ENCODE results near the gene DDX46. TPM values are rescaled to one million over a fixed set of nuclear protein-coding genes. Genes with fewer than 3 reads are reported as not detected.

DDX46 gene
- total RNA-seq, 1 donor = 29.8 TPM

DNA sequence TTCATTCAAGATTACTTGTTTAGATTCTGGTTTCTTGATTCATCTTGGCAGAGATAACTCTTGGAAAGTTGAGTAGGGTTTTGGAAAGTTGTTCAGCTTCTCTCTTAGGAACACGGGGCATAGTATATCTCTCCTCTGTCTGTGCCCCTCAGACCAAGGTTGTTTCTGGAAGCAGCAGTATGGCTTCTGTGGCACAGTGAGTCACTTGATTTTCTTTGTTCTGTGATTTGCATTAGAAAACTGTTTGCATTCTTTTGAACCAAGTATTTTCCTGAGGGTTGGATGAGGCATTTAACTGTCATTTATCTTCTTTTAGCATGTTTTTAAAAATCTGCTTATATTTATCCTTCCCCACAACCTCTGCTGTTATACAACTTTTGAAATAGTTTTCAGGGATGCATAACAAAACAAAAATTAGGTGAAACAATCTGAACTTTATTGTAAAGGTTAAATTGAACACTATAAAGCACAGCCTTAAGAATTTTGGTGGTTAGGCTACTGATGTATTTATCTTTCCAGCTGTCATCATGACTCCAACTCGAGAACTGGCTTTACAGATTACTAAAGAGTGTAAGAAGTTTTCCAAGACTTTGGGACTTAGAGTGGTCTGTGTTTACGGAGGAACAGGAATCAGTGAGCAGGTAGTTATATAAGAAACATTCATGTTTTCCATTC lies 26.5 kb downstream of the DDX46 start:
- no peak overlapping the region for H3K4me3 ChIP-seq (ENCODE audit: low read depth, low read length)
- TF ChIP-seq, protein P1, sequence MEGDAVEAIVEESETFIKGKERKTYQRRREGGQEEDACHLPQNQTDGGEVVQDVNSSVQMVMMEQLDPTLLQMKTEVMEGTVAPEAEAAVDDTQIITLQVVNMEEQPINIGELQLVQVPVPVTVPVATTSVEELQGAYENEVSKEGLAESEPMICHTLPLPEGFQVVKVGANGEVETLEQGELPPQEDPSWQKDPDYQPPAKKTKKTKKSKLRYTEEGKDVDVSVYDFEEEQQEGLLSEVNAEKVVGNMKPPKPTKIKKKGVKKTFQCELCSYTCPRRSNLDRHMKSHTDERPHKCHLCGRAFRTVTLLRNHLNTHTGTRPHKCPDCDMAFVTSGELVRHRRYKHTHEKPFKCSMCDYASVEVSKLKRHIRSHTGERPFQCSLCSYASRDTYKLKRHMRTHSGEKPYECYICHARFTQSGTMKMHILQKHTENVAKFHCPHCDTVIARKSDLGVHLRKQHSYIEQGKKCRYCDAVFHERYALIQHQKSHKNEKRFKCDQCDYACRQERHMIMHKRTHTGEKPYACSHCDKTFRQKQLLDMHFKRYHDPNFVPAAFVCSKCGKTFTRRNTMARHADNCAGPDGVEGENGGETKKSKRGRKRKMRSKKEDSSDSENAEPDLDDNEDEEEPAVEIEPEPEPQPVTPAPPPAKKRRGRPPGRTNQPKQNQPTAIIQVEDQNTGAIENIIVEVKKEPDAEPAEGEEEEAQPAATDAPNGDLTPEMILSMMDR (IDR thresholded peaks at IDR 0.05; ENCODE audit: insufficient read depth, low read depth, low read length) = no peak
- peak; percentile 60 for DNase-seq (ENCODE audit: low read depth)

- H3K4me3 ChIP-seq (ENCODE audit: low read depth, low read length) = no peak overlapping the region
- no peak for DNase-seq (ENCODE audit: low read depth)
- TF ChIP-seq, protein P1 (IDR thresholded peaks at IDR 0.05; ENCODE audit: insufficient read depth, low read depth, low read length) = no peak
Observed at GRCh38 chr5:134787692-134788091, 29.1 kb downstream of the DDX46 start.

- TF ChIP-seq, protein P1 (IDR thresholded peaks at IDR 0.05; ENCODE audit: insufficient read depth, low read depth, low read length) = no peak
- H3K4me3 ChIP-seq (ENCODE audit: low read depth, low read length) = no peak overlapping the region
- DNase-seq (ENCODE audit: low read depth) = no peak
Observed at GRCh38 chr5:134791580-134791979, 33.0 kb downstream of the DDX46 start.

DNA sequence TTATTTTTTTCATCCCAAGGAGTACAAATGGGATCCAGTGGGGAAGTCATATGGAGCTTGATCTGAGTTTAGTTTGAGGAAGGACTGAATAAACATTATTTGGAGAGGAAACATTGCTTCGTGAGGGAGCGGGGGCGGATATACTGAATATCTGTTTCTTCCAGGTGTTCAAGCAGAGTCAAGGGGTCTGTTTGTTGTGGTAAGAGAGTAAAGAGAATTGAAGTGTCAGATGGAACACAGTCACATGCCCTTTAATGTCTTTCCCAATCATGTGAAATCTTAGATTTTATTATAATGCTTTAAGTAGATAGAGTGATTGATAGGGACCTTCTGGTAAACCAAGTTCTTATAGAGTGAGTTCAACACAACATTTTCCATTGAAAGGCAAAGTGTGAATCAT lies 33.7 kb downstream of the DDX46 start:
- TF ChIP-seq, protein P1 (IDR thresholded peaks at IDR 0.05; ENCODE audit: insufficient read depth, low read depth, low read length) = no peak
- H3K4me3 ChIP-seq (ENCODE audit: low read depth, low read length) = no peak overlapping the region
- DNase-seq (ENCODE audit: low read depth) = no peak

GRCh38 chr5:134793111-134793510 lies 34.5 kb downstream of the DDX46 start:
- TF ChIP-seq, protein P1 (IDR thresholded peaks at IDR 0.05; ENCODE audit: insufficient read depth, low read depth, low read length) = no peak
- no peak for DNase-seq (ENCODE audit: low read depth)

GRCh38 chr5:134794082-134794481 lies 35.5 kb downstream of the DDX46 start:
- DNase-seq (ENCODE audit: low read depth) = peak; percentile 21
- TF ChIP-seq, protein P1 (IDR thresholded peaks at IDR 0.05; ENCODE audit: insufficient read depth, low read depth, low read length) = no peak
- H3K4me3 ChIP-seq (ENCODE audit: low read depth, low read length) = no peak overlapping the region

More at GRCh38 chr5:134793111-134793510, 34.5 kb downstream of the DDX46 start:
- no peak overlapping the region for H3K4me3 ChIP-seq (ENCODE audit: low read depth, low read length)

DNA sequence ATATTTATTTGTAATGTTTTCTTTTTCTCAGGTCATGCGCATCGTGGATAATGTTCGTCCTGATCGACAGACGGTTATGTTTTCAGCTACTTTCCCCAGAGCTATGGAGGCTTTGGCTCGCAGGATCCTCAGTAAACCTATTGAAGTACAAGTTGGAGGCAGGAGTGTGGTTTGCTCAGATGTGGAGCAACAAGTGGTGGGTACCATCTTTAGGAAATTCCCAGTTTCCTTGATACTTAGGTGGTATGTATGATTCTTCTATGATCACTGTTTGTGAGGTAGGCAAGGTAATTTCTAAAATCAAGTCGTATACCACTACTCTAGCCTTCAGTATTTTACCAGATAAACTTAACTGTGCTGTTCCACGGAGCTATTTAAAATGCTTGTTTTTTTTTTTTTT lies 36.2 kb downstream of the DDX46 start:
- no peak for DNase-seq (ENCODE audit: low read depth)
- TF ChIP-seq, protein P1 (IDR thresholded peaks at IDR 0.05; ENCODE audit: insufficient read depth, low read depth, low read length) = no peak

More for the DNA sequence above, 36.2 kb downstream of the DDX46 start:
- no peak overlapping the region for H3K4me3 ChIP-seq (ENCODE audit: low read depth, low read length)

All from fibroblast of villous mesenchyme (primary cell).